ENCODE measurements around the gene KCNIP4.

The KCNIP4 gene

DNA sequence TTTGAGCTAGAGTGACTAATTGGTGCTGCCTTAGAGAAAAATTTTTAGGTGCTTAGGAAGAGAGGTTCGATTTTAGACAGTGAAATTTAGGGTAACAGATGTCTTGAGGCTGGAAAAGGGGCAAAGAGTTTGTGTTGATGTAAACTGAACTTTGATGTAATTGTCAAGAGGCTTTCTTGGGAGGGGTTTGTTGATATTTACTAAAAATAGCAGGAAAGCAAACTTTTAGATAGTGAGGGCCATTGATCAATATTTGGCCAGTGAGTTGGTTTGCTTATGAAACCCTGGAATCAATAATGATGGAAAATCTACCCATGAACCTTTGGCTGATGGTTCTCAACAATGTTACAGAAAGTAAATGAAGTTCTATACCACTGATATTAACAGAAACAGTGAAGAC is 537.5 kb downstream of the KCNIP4 start:
- Histone ChIP-seq H3K27ac (no peak overlapping the region), H3K4me3 (ENCODE audit: low read depth in 1 of 2, low read length in 1 of 2) (no peak overlapping the region), H3K9me3 (no peaks in the 10 kb centered on the region), H3K27me3 (no peaks in the 10 kb centered on the region), H3K4me1 (ENCODE audit: control insufficient read depth in 1 of 2, insufficient read depth in 1 of 2, low read depth in 1 of 2, low read length in 1 of 2) (no peaks in the 10 kb centered on the region), H3K36me3 (no peaks in the 10 kb centered on the region)
- TF ChIP-seq, protein P1, sequence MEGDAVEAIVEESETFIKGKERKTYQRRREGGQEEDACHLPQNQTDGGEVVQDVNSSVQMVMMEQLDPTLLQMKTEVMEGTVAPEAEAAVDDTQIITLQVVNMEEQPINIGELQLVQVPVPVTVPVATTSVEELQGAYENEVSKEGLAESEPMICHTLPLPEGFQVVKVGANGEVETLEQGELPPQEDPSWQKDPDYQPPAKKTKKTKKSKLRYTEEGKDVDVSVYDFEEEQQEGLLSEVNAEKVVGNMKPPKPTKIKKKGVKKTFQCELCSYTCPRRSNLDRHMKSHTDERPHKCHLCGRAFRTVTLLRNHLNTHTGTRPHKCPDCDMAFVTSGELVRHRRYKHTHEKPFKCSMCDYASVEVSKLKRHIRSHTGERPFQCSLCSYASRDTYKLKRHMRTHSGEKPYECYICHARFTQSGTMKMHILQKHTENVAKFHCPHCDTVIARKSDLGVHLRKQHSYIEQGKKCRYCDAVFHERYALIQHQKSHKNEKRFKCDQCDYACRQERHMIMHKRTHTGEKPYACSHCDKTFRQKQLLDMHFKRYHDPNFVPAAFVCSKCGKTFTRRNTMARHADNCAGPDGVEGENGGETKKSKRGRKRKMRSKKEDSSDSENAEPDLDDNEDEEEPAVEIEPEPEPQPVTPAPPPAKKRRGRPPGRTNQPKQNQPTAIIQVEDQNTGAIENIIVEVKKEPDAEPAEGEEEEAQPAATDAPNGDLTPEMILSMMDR (IDR thresholded peaks at IDR 0.05) = no peak

DNA sequence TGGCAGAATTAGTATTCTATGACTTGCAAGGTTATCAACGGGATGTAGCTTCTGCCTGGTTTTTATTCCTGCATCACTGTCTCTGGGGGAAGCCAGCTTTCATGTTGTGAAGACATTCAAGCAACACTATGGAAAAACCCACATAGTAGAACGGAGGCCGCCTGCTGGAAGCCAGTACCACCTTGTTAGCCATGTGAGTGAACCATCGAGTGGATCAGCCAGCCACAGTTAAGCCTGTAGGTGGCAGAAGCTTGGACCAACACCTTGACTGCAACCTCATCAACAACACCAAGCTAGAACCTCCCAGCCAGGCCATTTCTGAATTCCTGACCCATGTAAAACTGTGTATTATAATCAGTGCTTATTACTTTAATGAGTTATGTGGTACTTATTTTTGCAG is 538.2 kb downstream of the KCNIP4 start:
- H3K27ac ChIP-seq = no peak overlapping the region
- no peaks in the 10 kb centered on the region for H3K36me3 ChIP-seq
- H3K9me3 ChIP-seq = no peaks in the 10 kb centered on the region
- no peak overlapping the region for H3K4me3 ChIP-seq (ENCODE audit: low read depth in 1 of 2, low read length in 1 of 2)
- no peaks in the 10 kb centered on the region for H3K27me3 ChIP-seq
- no peaks in the 10 kb centered on the region for H3K4me1 ChIP-seq (ENCODE audit: control insufficient read depth in 1 of 2, insufficient read depth in 1 of 2, low read depth in 1 of 2, low read length in 1 of 2)
- TF ChIP-seq, protein P1 (IDR thresholded peaks at IDR 0.05) = no peak

DNA sequence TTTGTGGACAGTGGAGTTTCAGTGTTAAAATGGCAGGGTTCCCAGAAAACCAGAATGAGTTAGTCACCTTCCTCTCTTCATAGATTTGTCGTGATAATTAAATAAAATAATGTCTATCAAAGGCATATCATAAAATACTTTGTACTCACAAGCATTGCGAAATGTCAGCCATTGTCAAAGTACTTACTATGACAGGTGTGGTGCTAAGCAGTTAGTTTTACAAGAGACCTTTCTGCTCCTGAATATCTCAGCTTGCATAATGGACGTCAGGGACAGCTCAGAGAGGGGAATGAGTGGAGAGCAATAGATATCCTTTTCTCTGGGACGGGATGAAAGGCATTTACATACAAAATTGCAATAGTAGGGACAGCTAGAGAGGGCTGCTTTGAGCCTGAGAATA is 560.9 kb downstream of the KCNIP4 start:
- Histone ChIP-seq H3K4me3 (ENCODE audit: low read depth in 1 of 2, low read length in 1 of 2) (no peak overlapping the region), H3K27ac (no peak overlapping the region), H3K36me3 (no peaks in the 10 kb centered on the region), H3K27me3 (no peaks in the 10 kb centered on the region), H3K9me3 (no peaks in the 10 kb centered on the region), H3K4me1 (ENCODE audit: control insufficient read depth in 1 of 2, insufficient read depth in 1 of 2, low read depth in 1 of 2, low read length in 1 of 2) (no peaks in the 10 kb centered on the region)
- TF ChIP-seq, protein P1 (IDR thresholded peaks at IDR 0.05) = no peak

DNA sequence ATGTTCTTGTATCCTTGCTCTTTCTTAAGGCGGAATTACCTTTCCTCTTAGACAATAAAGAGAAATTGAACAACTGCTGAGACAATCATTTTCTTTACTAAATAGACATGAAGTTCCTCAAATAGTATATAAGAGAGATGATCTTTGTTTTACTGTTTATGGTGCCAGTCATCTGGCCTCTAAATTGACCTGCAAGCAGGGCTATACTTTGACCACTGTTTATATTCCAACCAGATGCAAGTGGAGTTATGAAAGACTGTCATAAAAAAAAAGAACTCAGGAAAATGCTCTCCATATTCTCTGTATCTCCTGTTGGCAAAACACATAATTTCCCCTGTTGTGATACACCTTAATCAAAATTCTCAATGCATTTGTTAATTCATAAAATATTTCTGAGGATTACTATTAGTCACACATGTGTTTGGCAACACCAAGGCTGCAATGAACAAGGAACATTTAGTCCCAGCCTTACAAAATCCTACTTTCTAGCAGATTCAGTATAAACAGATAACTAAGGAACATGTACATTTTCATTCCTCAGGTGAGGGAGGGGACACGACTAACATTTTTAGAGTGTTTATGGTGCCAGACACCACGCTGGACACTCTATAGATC is 562.3 kb downstream of the KCNIP4 start:
- TF ChIP-seq, protein P1 (IDR thresholded peaks at IDR 0.05) = no peak
- H3K27me3 ChIP-seq = no peaks in the 10 kb centered on the region
- no peaks in the 10 kb centered on the region for H3K36me3 ChIP-seq
- H3K4me3 ChIP-seq (ENCODE audit: low read depth in 1 of 2, low read length in 1 of 2) = no peak overlapping the region
- no peaks in the 10 kb centered on the region for H3K4me1 ChIP-seq (ENCODE audit: control insufficient read depth in 1 of 2, insufficient read depth in 1 of 2, low read depth in 1 of 2, low read length in 1 of 2)
- no peak overlapping the region for H3K27ac ChIP-seq
- H3K9me3 ChIP-seq = no peaks in the 10 kb centered on the region

DNA sequence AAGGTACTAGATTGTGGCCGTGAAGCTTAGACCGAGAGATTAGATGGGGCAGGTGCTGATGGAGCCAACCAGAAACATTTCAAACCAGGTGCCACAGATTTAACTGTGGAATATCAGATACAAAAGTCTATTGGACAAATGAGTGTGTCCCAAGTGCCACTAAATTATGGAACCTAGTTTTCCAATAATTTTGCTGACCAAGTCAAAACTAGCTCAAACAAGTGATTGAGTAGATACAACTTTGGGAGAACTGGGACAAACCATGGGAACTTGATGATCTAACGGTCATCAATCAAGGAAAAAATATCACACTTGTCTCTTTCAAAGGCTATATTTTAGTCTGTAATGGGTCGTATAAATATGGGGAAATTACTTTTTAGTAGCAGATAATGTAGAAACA is 562.9 kb downstream of the KCNIP4 start:
- Histone ChIP-seq H3K27me3 (no peaks in the 10 kb centered on the region), H3K36me3 (no peaks in the 10 kb centered on the region), H3K27ac (no peak overlapping the region), H3K4me3 (ENCODE audit: low read depth in 1 of 2, low read length in 1 of 2) (no peak overlapping the region), H3K9me3 (no peaks in the 10 kb centered on the region), H3K4me1 (ENCODE audit: control insufficient read depth in 1 of 2, insufficient read depth in 1 of 2, low read depth in 1 of 2, low read length in 1 of 2) (no peaks in the 10 kb centered on the region)
- TF ChIP-seq, protein P1 (IDR thresholded peaks at IDR 0.05) = no peak

DNA sequence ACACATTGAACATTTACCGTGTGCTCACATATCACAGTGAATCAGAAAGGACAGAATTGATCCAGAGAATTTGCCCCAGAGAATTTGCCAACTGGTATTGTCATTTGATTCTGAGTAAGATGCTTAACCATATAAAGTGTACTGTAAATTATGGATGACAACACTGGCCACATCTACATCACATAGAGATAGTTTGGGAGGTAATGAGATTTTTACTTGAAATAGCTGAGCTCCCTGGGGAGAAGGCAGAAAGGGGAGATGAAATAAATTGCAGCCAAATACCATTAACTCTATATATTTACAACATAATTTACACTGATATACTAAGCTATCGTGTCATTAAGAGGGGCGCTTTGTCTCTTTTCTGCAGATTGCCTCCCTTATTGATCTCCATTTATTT is 564.0 kb downstream of the KCNIP4 start:
- H3K36me3 ChIP-seq = no peaks in the 10 kb centered on the region
- TF ChIP-seq, protein P1 (IDR thresholded peaks at IDR 0.05) = no peak
- H3K4me1 ChIP-seq (ENCODE audit: control insufficient read depth in 1 of 2, insufficient read depth in 1 of 2, low read depth in 1 of 2, low read length in 1 of 2) = no peaks in the 10 kb centered on the region
- H3K9me3 ChIP-seq = no peaks in the 10 kb centered on the region
- H3K27me3 ChIP-seq = no peaks in the 10 kb centered on the region
- no peak overlapping the region for H3K27ac ChIP-seq
- H3K4me3 ChIP-seq (ENCODE audit: low read depth in 1 of 2, low read length in 1 of 2) = no peak overlapping the region

All from neutrophil (primary cell).